T-helper 9 cell (primary cell): ENCODE measurements around the gene YRDC.

Experiments
- DNase-seq: peaks from one replicate; pipeline ENCODE4 v3.0.0-alpha.2; 2020
- total RNA-seq, 2 donors: gene quantifications; one replicate each; lab custom pipeline; 2026; lab: John Stamatoyannopoulos, UW

YRDC gene, protein sequence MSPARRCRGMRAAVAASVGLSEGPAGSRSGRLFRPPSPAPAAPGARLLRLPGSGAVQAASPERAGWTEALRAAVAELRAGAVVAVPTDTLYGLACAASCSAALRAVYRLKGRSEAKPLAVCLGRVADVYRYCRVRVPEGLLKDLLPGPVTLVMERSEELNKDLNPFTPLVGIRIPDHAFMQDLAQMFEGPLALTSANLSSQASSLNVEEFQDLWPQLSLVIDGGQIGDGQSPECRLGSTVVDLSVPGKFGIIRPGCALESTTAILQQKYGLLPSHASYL
- total RNA-seq: 30.5 to 46.3 reads per million in 2 donors

DNA sequence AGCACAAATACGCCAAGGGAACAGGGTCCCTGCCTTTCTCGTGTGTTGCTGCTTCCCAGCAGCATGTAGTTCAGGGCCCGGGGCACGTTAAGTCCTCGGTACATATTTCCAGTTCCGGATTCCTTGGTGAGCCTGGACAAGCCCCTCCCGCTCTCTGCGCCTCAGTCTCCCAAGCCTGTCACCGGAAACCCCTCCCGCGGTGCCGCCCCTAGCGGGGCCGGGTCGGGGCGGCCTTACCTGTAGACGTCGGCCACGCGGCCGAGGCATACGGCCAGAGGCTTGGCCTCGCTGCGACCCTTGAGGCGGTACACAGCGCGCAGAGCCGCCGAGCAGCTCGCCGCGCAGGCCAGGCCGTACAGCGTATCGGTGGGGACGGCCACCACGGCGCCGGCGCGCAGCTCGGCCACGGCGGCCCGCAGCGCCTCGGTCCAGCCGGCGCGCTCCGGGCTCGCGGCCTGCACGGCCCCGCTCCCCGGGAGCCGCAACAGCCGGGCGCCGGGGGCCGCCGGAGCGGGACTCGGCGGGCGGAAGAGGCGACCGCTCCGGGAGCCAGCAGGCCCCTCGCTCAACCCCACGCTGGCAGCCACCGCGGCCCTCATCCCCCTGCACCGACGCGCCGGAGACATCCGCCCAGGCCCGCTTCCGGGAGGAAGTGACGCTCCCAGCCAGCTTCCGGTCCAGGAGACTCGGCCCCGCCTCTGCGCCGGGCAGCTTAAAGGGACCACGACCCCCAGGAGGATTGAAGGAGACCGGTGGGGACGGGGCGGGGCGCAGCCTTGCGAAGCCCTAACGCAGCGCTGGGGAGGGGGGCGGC, at the start of gene YRDC, which contains the start of gene C1orf122:
Gene YRDC, minus strand, starts transcription at position 654 of the 814 bp plus-strand sequence. Its CDS starts 28 bp downstream, at position 626.
Gene C1orf122, plus strand, starts transcription at position 236 of the 814 bp plus-strand sequence. CDS start 615 bp downstream, outside the sequence.
- peak; percentile 89 for DNase-seq

DNA sequence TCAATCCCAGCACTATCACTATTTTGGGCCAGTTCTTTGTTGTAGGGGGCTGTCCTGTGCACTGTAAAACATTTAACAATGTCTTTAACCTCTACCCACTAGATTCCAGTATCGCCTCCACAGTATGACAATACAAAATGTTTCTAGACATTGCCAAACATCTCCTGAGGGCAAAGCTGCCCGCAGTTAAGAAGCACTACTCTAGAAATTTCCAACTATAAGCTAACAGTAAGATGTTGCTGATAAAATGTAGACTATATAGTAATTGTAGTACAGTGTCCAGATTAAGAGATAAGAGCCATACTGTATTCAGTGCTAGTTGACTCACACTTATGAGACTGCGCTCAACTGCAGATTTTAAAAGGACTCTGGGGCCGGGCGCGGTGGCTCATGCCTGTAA, 46.4 kb upstream of the YRDC start:
- no peak for DNase-seq

- DNase-seq: no peak
These were observed 45.1 kb upstream of the YRDC start for GRCh38 chr1:37853157-37853556.

DNA sequence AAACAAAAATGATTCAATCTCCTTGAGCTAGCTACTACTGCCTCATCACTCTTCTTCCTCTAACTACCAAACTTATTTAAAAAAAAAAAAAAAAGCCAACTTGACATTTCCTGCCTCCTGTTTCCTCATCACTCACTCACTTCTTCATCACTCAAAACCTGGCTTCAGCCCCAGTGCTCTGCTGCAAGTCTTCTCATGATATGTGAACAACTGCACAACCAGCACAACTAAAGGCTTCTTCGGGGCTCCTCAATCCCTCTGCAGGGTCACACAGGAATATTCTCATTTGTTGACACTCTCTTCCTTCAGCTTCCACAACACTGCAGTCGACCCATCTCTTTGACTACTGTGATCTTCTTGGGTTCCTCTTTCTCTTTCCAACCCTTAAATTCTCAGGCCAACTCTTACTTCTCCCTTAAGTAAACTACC, 43.8 kb upstream of the YRDC start:
- DNase-seq: no peak

- DNase-seq: no peak
These were observed 43.3 kb upstream of the YRDC start for GRCh38 chr1:37851262-37851661.

DNA sequence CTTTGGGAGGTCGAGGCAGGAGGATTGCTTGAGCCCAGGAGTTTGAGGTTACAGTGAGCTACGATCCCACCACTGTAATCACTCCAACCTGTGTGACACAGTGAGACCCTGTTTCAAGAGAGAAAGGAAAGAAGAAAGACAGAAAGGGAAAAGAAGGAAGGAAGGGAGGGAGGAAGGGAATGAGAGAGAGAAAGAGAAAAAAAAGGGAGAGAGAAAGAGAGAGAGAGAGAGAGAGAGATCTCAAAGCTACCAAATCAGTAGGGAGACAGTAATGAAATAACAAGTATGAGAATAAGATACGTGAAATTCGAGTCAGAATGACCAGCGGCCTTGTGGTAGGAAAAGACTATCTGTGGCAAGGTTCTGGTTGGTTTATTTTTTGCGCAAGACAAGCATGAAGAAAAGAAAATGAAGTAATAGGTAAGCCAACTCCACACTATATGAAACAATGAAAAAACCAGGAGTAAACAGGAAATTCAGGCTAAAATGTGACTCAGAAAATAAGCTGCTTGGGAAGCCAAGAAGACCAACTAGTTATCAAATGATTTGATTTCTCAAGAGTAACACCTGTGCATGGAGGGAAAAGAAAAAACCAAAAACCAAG, 42.4 kb upstream of the YRDC start:
- DNase-seq: no peak

GRCh38 chr1:37849480-37849879, 41.5 kb upstream of the YRDC start:
- no peak for DNase-seq

- no peak for DNase-seq
These were observed 38.8 kb upstream of the YRDC start for GRCh38 chr1:37846647-37847339.

GRCh38 chr1:37845786-37846185, 37.8 kb upstream of the YRDC start:
- no peak for DNase-seq

- DNase-seq: no peak
These were observed 37.1 kb upstream of the YRDC start for GRCh38 chr1:37845049-37845646.

DNA sequence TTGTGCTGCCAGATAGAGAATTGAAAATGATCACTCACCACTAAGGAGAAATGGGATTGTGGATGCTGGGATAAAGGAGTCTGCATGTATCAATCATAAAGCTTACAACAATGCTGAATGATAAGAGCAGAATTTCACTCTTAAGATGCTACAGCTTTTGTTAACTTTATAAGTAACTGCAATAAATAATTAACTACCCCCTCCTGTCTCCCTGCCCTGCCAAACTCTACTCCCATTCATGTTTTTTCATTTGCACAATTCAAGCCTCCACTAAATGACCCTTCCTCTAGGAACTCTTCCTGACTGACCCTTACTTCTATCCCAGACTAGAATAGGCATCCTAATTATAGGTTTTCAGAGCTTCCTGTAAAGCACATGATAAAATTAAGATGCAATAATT, 36.5 kb upstream of the YRDC start:
- no peak for DNase-seq

DNA sequence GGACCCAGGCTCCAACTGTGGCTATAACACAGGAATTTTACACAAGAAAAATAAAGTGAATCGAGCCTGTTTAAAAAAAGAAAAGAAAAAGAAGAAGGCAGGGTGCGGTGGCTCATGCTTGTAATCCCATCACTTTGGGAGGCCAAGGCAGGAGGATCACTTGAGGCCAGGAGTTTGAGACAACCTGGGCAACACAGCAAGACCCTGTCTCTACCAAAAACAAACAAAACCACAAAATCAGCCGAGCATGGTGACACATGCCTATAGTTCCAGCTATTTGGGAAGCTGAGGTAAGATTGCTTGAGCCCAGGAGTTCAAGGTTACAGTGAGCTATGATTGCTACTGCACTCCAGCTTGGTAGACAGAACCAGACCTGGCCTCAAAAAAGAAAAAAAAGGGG, 33.6 kb upstream of the YRDC start:
- DNase-seq: no peak

- DNase-seq: no peak
These were observed 32.7 kb upstream of the YRDC start for GRCh38 chr1:37840711-37841110.

DNA sequence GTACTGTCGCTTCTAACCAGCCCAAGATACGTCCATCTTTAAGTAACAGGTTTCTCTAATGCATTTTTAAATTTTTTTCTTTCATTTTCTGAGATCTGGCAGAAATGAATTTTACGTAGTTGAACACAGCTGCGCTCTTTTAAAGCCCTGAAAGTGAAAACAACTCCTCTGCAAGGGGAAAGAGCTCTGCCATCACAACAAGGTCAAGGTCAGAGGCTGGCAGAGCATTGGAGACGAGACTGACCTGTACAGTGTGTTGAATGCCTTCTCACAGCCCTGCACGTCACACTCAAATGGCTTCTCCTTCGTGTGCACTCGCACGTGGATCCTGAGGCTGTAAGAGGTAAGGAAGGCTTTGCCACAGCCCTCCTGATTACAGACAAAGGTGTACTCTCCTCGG, 31.7 kb upstream of the YRDC start:
- DNase-seq: no peak

DNA sequence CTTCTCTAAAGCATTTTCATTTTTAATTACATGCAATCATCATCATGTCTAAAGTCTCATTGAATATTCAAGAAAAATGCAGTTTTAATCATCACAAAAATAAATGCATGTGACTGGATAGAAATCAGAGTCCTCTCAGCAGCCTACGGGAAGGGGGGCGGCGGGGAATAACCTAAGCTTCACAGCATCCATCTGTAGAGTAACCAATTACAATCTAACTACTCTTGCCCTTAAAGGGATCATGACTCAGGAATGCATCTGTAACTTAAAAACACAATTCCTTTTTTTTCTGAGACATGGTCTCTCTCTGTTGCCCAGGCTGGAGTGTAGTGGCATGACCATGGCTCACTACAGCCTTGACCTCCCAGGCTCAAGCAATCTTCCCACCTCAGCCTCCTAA, 28.8 kb upstream of the YRDC start:
- no peak for DNase-seq

- no peak for DNase-seq
These were observed 23.8 kb upstream of the YRDC start for GRCh38 chr1:37831809-37832208.

DNA sequence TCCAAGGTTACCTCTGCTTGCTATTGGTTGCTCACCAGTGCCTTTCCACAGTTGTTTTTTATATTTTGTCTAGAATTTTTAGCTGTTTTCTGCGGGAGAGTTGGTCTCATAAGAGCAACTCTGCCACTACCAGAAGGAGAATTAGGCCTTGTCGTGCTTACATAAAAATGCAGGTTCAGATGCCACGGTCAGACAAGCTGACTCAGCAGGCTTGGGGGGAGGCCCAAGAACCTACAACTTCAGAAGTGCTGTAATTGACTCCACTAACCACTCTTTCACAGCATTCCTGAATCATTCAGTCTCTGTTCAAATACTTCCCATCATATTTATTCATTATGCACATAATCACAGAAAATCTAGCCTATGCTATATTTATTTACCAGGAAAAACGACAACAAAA, 23.1 kb upstream of the YRDC start:
- DNase-seq: no peak

- no peak for DNase-seq
These were observed 20.5 kb upstream of the YRDC start for GRCh38 chr1:37828410-37829074.

DNA sequence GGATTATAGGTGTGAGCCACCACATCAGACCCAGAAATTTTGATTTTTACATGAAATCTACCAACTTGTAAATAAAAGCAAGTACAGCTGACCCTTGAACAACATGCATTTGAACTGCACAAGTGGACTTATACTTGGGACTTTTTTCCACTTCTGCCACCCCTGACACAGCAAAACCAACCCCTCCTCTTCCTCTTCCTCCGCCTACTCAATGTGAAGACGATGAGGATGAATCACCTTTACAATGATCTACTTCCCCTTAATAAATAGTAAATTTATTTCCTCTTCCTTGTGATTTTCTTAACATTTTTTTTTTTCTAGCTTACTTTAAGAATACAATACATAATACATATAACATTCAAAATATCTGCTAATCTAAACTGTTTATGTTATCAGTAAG, 17.5 kb upstream of the YRDC start:
- DNase-seq: no peak

DNA sequence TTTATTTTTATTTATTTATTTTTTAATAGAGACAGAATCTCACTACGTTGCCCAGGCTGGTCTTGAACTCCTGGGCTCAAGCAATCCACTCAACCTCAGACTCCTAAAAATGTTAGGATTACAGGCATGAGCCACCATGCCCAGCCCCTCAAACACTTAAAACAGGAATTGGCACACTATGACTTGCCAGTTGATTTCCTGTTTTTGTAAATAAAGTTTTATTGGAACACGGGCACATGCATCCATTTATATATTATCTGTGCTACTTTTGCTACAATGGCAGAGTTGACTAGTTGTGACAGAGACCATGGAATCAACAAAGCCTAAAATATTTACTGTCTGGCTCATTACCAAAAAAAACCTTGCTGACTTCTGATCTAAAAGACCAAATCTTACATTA, 16.0 kb upstream of the YRDC start:
- DNase-seq: no peak

GRCh38 chr1:37822906-37823815, 15.2 kb upstream of the YRDC start:
- DNase-seq: no peak
